Neuronal stem cell (in vitro differentiated cells): ENCODE data around the gene PTPN18.

Source experiments
- DNase-seq: peaks from one replicate; pipeline ENCODE4 v3.0.0-alpha.2; 2013; ENCODE audit warnings: low spot score
- H2AFZ ChIP-seq: one replicate; pipeline ENCODE4 v1.6.1; 2013; ENCODE audit warnings: mild to moderate bottlenecking, low read length, inconsistent platforms
- H2AK5ac ChIP-seq: 2 replicates; pipeline ENCODE4 v1.6.1; 2013; ENCODE audit warnings: low read depth, mild to moderate bottlenecking, inconsistent platforms, low read length, moderate library complexity, mixed read lengths
- H2BK120ac ChIP-seq: 2 replicates; pipeline ENCODE4 v1.6.1; 2013; ENCODE audit warnings: low read depth, mild to moderate bottlenecking, inconsistent platforms, low read length, moderate library complexity, mixed read lengths
- H2BK12ac ChIP-seq: one replicate; pipeline ENCODE4 v1.6.1; 2013; ENCODE audit warnings: low read length, inconsistent platforms
- H2BK15ac ChIP-seq: 2 replicates; pipeline ENCODE4 v1.6.1; 2013; ENCODE audit warnings: mild to moderate bottlenecking, low read length, inconsistent platforms, mixed read lengths
- H2BK5ac ChIP-seq: one replicate; pipeline ENCODE4 v1.6.1; 2013; ENCODE audit warnings: inconsistent platforms, mild to moderate bottlenecking, low read length, moderate library complexity
- H3K14ac ChIP-seq: one replicate; pipeline ENCODE4 v1.6.1; 2013; ENCODE audit warnings: low read length, inconsistent platforms
- H3K18ac ChIP-seq: 2 replicates; pipeline ENCODE4 v1.6.1; 2013; ENCODE audit warnings: low read length, inconsistent platforms
- H3K23ac ChIP-seq: 2 replicates; pipeline ENCODE4 v1.6.1; 2013; ENCODE audit warnings: low read depth, mild to moderate bottlenecking, mixed read lengths, low read length, inconsistent platforms; ENCODE audit not compliant: poor library complexity
- H3K27ac ChIP-seq: replicated peaks from 3 replicates; pipeline ENCODE4 v1.5.1; 2013; ENCODE audit warnings: low read length, inconsistent platforms
- H3K27me3 ChIP-seq, 3 experiments: 2 replicates each; pipeline ENCODE4 v1.6.1; 2013; ENCODE audit warnings: low read length in 3 of 3, mild to moderate bottlenecking in 2 of 3, inconsistent platforms in 1 of 3, low read depth in 1 of 3, mixed read lengths in 1 of 3, moderate library complexity in 1 of 3; ENCODE audit not compliant: control insufficient read depth in 3 of 3, insufficient read depth in 3 of 3
- H3K36me3 ChIP-seq, 2 donors: replicated peaks in 1 of 2; 2 replicates each; pipeline ENCODE4 v1.6.1; 2013; ENCODE audit warnings: low read length in 2 of 2; ENCODE audit not compliant: control insufficient read depth in 2 of 2, insufficient read depth in 2 of 2
- H3K4ac ChIP-seq: 2 replicates; pipeline ENCODE4 v1.6.1; 2013; ENCODE audit warnings: inconsistent platforms, mild to moderate bottlenecking, low read length, moderate library complexity
- H3K4me1 ChIP-seq, 2 donors: 1 replicate in 1 of 2; 2 replicates in 1 of 2; pipeline ENCODE4 v1.6.1; 2013; ENCODE audit warnings: low read length in 2 of 2, low read depth in 1 of 2; ENCODE audit not compliant: control insufficient read depth in 2 of 2, insufficient read depth in 1 of 2
- H3K4me2 ChIP-seq: one replicate; pipeline ENCODE4 v1.6.1; 2013; ENCODE audit warnings: mild to moderate bottlenecking, low read length, inconsistent platforms; ENCODE audit not compliant: insufficient read depth, poor library complexity, severe bottlenecking
- H3K4me3 ChIP-seq, 2 donors: 2 replicates each; pipeline ENCODE4 v1.5.1; 2013; ENCODE audit warnings: low read length in 2 of 2, mild to moderate bottlenecking in 2 of 2, inconsistent platforms in 1 of 2, moderate library complexity in 1 of 2
- H3K79me1 ChIP-seq: one replicate; pipeline ENCODE4 v1.6.1; 2013; ENCODE audit warnings: low read depth, mild to moderate bottlenecking, inconsistent platforms, low read length, moderate library complexity
- H3K9ac ChIP-seq: one replicate; pipeline ENCODE4 v1.6.1; 2013; ENCODE audit warnings: mild to moderate bottlenecking, low read depth, low read length, inconsistent platforms; ENCODE audit not compliant: poor library complexity
- H3K9me3 ChIP-seq, 2 donors: replicated peaks in 1 of 2; 2 replicates each; pipeline versions ENCODE3 to v1.6.1; 2013; ENCODE audit warnings: low read length in 2 of 2, mild to moderate bottlenecking in 2 of 2, inconsistent platforms in 1 of 2, low read depth in 1 of 2, mixed read lengths in 1 of 2, moderate library complexity in 1 of 2; ENCODE audit not compliant: control insufficient read depth in 2 of 2, insufficient read depth in 1 of 2
- H4K8ac ChIP-seq: one replicate; pipeline ENCODE4 v1.6.1; 2013; ENCODE audit warnings: low read depth, mild to moderate bottlenecking, inconsistent platforms, low read length, moderate library complexity
- H4K91ac ChIP-seq: one replicate; pipeline ENCODE4 v1.6.1; 2013; ENCODE audit warnings: low read length, low read depth, mild to moderate bottlenecking, inconsistent platforms; ENCODE audit not compliant: poor library complexity
- WGBS, 2 donors: extraction: QIAGEN DNeasy Blood & Tissue Kit; methylation state at CpG; one replicate each; pipeline ENCODE4 v1.1.7; 2013; ENCODE audit warnings: missing lambda C conversion rate in 2 of 2, mixed read lengths in 1 of 2; ENCODE audit not compliant: insufficient read length in 2 of 2, insufficient replicate concordance in 1 of 2; ENCODE audit errors: extremely low coverage in 2 of 2; 5-methylcytosine and 5-hydroxymethylcytosine counted together

PTPN18 gene

DNA sequence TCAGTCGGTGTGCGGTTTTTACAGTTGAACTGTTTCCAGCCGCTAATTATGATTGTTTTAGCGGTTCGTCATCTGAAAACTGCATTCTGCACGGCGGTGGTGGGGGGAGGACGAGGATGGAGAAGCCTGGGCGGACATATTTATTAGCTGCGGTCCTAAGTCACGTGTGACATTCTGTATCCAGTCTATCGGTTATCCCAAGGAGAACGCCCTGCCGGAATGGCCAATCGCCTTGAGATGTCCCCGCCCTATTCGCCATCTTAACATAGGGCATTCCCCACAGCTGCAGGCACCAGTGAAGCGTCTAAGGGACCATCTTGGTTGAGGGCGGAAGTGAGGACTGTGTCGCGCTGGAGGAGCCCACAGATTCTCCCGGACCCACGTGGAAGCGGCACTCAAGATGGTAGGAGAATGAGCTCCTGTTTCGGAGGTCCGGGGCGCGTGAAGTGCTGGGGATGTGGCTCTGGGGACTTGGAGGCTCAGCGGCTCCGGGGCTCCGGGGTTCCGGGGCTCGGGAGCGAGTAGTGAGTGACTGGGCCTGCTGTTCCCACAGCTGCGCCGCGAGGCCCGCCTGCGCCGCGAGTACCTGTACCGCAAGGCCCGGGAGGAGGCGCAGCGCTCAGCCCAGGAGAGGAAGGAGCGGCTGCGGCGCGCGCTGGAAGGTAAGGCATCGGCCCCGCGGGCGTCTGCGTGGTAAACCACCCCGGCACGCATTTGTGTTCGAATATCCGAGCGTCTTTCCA lies 13.2 kb upstream of the PTPN18 start, which contains the start of gene IMP4:
IMP4 (plus strand) TSS at position 365 of the 743 bp plus-strand sequence; CDS start at position 401, 36 bp downstream.
- H2BK15ac ChIP-seq, result peak within 1 kb of the TSS; percentile 51
- H4K8ac ChIP-seq, result no peak within 1 kb of the TSS
- no peaks in the 10 kb centered on the region for H3K27me3 ChIP-seq
- peaks cover 34 to 65% of the 10 kb centered on the region in 2 donors for H3K36me3 ChIP-seq
- H2BK12ac ChIP-seq, result no peak within 1 kb of the TSS
- H3K14ac ChIP-seq, result no peak within 1 kb of the TSS
- peak within 1 kb of the TSS; percentile 92 to 95 for H3K4me3 ChIP-seq
- H3K27ac ChIP-seq, result peak within 1 kb of the TSS; percentile 90
- H3K79me1 ChIP-seq, result peaks cover 6% of the 10 kb centered on the region
- peaks cover 0 to 1% of the 10 kb centered on the region in 2 donors for H3K9me3 ChIP-seq
- H2AK5ac ChIP-seq, result peak within 1 kb of the TSS; percentile 63
- H2BK5ac ChIP-seq, result peak within 1 kb of the TSS; percentile 58
- H3K4me2 ChIP-seq, result peak within 1 kb of the TSS; percentile 75
- WGBS, 2 donors, result no CpG with 5 or more reads among the region's 60 CpGs
- H3K4me1 ChIP-seq, result peaks cover 5% of the 10 kb centered on the region in 2 donors
- H4K91ac ChIP-seq, result no peak within 1 kb of the TSS
- H3K18ac ChIP-seq, result peak within 1 kb of the TSS; percentile 97
- H2AFZ ChIP-seq, result peak within 1 kb of the TSS; percentile 95
- peak within 1 kb of the TSS; percentile 95 for H3K23ac ChIP-seq
- DNase-seq, result peak; percentile 96
- no peak within 1 kb of the TSS for H2BK120ac ChIP-seq
- peak within 1 kb of the TSS; percentile 84 for H3K9ac ChIP-seq
- H3K4ac ChIP-seq, result peak within 1 kb of the TSS; percentile 59

DNA sequence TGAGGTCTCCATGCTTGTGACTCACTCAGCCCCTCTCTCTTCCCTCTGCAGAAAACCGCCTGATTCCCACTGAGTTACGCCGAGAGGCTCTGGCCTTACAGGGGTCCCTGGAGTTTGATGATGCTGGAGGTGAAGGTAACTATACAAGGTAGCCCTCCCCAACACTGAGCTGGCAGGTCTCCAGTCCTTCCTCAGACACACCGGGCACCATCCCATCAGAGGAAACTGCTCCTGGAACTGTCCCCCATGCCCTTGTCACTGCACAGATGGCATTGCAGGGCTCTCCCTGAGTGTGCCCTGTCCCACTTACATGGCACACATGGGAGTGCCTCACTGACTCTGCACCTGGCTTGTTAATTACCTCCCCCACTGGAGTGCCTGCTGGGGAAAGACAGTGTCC lies 11.3 kb upstream of the PTPN18 start:
- H3K23ac ChIP-seq, result no peak overlapping the region
- no CpG with 5 or more reads among the region's 4 CpGs for WGBS, 2 donors
- H2AK5ac ChIP-seq, result no peak overlapping the region
- no peak overlapping the region for H4K91ac ChIP-seq
- no peak overlapping the region for H3K18ac ChIP-seq
- H2BK15ac ChIP-seq, result no peak overlapping the region
- no peak overlapping the region for H2BK5ac ChIP-seq
- no peak overlapping the region for H3K4me3 ChIP-seq
- no peaks in the 10 kb centered on the region for H3K27me3 ChIP-seq
- H4K8ac ChIP-seq, result no peak overlapping the region
- peaks cover 0 to 1% of the 10 kb centered on the region in 2 donors for H3K9me3 ChIP-seq
- H3K4ac ChIP-seq, result no peak overlapping the region
- no peak overlapping the region for H3K9ac ChIP-seq
- no peak overlapping the region for H2BK12ac ChIP-seq
- H2BK120ac ChIP-seq, result no peak overlapping the region
- H2AFZ ChIP-seq, result no peak overlapping the region
- no peak overlapping the region for H3K14ac ChIP-seq
- peaks cover 4 to 5% of the 10 kb centered on the region in 2 donors for H3K4me1 ChIP-seq
- H3K79me1 ChIP-seq, result peaks cover 6% of the 10 kb centered on the region
- no peak overlapping the region for H3K27ac ChIP-seq
- no peak overlapping the region for H3K4me2 ChIP-seq
- DNase-seq, result no peak
- H3K36me3 ChIP-seq, result peaks cover 33 to 61% of the 10 kb centered on the region in 2 donors

DNA sequence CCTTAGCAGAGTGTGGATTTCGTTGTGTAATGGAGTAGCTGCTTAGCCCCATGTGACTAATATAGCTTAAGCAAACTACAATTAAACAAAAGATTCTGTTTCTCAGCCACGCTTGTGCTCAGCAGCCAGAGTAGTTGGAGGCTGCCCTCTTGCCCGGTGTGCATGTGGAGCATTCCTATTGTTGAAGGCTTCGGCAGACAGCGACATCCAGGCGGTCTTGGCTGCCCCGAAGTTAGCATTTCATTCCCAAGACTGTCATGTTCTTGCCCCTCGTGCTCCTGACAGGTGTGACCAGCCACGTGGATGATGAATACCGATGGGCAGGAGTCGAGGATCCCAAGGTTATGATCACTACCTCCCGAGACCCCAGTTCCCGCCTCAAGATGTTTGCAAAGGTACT lies 10.8 kb upstream of the PTPN18 start:
- no CpG with 5 or more reads among the region's 13 CpGs for WGBS, 2 donors
- DNase-seq, result no peak
- Histone ChIP-seq H3K36me3 (peaks cover 33 to 56% of the 10 kb centered on the region in 2 donors), H2BK12ac (no peak overlapping the region), H3K79me1 (peaks cover 6% of the 10 kb centered on the region), H3K4me3 (no peak overlapping the region), H2BK15ac (no peak overlapping the region), H2BK120ac (no peak overlapping the region), H2AFZ (no peak overlapping the region), H3K23ac (no peak overlapping the region), H4K91ac (no peak overlapping the region), H3K9me3 (peaks cover 0 to 1% of the 10 kb centered on the region in 2 donors), H4K8ac (no peak overlapping the region), H3K4me2 (no peak overlapping the region), H3K14ac (no peak overlapping the region), H2BK5ac (no peak overlapping the region), H3K9ac (no peak overlapping the region), H3K4ac (no peak overlapping the region), H3K18ac (no peak overlapping the region), H2AK5ac (no peak overlapping the region), H3K27me3 (no peaks in the 10 kb centered on the region), H3K4me1 (peaks cover 4 to 5% of the 10 kb centered on the region in 2 donors), H3K27ac (no peak overlapping the region)

DNA sequence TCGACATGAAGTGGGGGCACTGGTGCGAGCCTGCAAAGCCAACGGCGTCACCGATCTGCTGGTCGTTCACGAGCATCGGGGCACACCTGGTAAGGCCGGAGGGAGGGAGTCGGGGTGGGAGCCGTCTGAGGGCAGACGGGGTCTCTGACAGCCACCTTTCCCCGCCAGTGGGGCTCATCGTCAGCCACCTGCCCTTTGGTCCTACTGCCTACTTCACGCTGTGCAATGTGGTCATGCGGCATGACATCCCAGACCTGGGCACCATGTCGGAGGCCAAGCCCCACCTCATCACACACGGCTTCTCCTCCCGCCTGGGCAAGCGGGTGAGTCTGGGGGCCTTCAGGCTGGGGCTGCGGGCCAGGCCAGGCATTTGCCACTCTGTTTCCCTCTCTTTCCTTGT lies 10.2 kb upstream of the PTPN18 start:
- Histone ChIP-seq H2BK120ac (no peak overlapping the region), H4K91ac (no peak overlapping the region), H3K4me1 (peaks cover 4 to 5% of the 10 kb centered on the region in 2 donors), H3K18ac (no peak overlapping the region), H3K4me2 (no peak overlapping the region), H3K27ac (no peak overlapping the region), H3K36me3 (peaks cover 33 to 51% of the 10 kb centered on the region in 2 donors), H4K8ac (no peak overlapping the region), H3K27me3 (no peaks in the 10 kb centered on the region), H2BK15ac (no peak overlapping the region), H2AK5ac (no peak overlapping the region), H3K9ac (no peak overlapping the region), H3K79me1 (peaks cover 6% of the 10 kb centered on the region), H3K23ac (no peak overlapping the region), H3K4me3 (no peak overlapping the region), H3K4ac (no peak overlapping the region), H2BK5ac (no peak overlapping the region), H2AFZ (no peak overlapping the region), H3K9me3 (peaks cover 0 to 1% of the 10 kb centered on the region in 2 donors), H3K14ac (no peak overlapping the region), H2BK12ac (no peak overlapping the region)
- no CpG with 5 or more reads among the region's 21 CpGs for WGBS, 2 donors
- DNase-seq, result no peak
